Kidney epithelial cell (primary cell): ENCODE results near the gene GPR132. TPM values are rescaled to one million over a fixed set of nuclear protein-coding genes. Genes with fewer than 3 reads are reported as not detected.

ENCODE experiments used
- DNase-seq: peaks from one replicate; pipeline ENCODE4 v3.0.0-alpha.2; 2010; ENCODE audit warnings: low read depth
- H3K27me3 ChIP-seq: 2 replicates; pipeline ENCODE4 v1.6.0; 2011; ENCODE audit warnings: low read length; ENCODE audit not compliant: control insufficient read depth, insufficient read depth
- H3K36me3 ChIP-seq: 2 replicates; pipeline ENCODE4 v1.5.1; 2011; ENCODE audit warnings: low read length; ENCODE audit not compliant: control insufficient read depth, insufficient read depth
- H3K4me3 ChIP-seq: 2 replicates; pipeline ENCODE4 v1.5.1; 2011; ENCODE audit warnings: low read depth, mild to moderate bottlenecking, control low read depth, low read length
- total RNA-seq: library from RNA; depleted of rRNA; stranded (reverse); fragments of >200 nt; gene quantifications from 2 replicates; pipeline ENCODE4 v1.2.3, GENCODE V29; 2015
- TF ChIP-seq, protein P1 (sequence below): IDR thresholded peaks from 2 replicates; pipeline ENCODE4 v1.5.1; 2011; ENCODE audit warnings: mild to moderate bottlenecking, moderate library complexity, low read length, control low read depth, inconsistent platforms; ENCODE audit not compliant: insufficient read depth, poor library complexity, severe bottlenecking

Gene GPR132
- total RNA-seq, 1 donor from 2014 or later: 1.7 TPM

DNA sequence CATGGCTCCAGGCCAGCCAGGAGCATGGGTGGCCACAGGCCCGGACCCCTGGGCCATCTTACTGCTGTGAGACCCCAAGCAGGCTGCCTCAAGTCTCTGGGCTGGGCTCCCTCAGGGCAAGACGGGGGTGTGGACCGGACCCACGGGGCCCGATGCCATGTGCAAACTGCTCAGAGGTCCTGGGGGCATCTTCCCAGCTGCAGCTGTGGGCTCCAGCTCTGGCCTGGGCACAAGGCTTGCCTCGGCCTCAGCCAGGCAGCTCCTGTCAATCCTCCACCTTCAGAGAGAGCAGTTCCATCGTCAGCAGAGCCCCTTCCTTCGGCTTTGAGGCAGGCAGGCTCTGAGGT lies 12.4 kb upstream of the GPR132 start:
- TF ChIP-seq, protein P1, sequence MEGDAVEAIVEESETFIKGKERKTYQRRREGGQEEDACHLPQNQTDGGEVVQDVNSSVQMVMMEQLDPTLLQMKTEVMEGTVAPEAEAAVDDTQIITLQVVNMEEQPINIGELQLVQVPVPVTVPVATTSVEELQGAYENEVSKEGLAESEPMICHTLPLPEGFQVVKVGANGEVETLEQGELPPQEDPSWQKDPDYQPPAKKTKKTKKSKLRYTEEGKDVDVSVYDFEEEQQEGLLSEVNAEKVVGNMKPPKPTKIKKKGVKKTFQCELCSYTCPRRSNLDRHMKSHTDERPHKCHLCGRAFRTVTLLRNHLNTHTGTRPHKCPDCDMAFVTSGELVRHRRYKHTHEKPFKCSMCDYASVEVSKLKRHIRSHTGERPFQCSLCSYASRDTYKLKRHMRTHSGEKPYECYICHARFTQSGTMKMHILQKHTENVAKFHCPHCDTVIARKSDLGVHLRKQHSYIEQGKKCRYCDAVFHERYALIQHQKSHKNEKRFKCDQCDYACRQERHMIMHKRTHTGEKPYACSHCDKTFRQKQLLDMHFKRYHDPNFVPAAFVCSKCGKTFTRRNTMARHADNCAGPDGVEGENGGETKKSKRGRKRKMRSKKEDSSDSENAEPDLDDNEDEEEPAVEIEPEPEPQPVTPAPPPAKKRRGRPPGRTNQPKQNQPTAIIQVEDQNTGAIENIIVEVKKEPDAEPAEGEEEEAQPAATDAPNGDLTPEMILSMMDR: no peak
- DNase-seq: no peak
- Histone ChIP-seq H3K36me3 (no peaks in the 10 kb centered on the region), H3K4me3 (no peak overlapping the region), H3K27me3 (peaks cover 7% of the 10 kb centered on the region)

DNA sequence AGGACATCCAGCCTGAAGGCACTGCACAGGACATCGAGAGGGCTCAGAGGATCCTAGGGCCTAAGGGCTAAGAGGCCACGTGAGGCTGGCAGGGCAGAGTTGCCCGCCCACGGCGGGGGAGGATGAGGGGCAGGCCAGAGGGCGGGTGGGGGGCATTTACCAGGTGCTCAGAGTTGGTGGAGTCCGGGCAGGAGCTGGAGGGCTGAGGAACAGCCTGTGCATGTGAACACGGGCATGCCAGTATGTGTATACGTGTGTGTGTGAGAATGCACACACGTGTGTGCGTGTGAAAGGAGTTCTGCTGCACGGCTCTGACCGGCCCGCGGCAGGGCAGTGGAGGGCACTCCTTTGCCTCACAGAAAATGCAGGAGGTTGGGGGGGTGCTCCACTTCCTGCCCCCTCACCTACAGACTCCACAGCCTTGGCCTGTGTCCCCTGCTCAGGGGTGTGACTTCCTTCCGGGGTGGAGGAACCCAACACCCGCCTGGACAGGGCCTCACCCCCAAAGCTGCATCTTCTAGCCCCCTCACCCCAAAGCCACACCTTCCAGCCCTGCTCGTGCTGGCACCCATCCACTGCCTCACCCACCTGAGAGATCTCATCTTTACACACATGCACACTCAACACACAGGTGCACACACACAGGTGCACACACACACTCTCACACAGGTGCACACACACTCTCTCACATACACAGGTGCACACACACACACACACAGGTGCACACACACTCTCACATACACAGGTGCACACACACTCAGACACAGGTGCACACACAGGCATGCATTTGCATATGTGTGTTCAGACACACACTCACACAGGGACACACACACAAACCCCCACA lies 11.8 kb upstream of the GPR132 start:
- DNase-seq: no peak
- Histone ChIP-seq H3K36me3 (no peaks in the 10 kb centered on the region), H3K27me3 (peaks cover 7% of the 10 kb centered on the region), H3K4me3 (no peak overlapping the region)
- TF ChIP-seq, protein P1: no peak

DNA sequence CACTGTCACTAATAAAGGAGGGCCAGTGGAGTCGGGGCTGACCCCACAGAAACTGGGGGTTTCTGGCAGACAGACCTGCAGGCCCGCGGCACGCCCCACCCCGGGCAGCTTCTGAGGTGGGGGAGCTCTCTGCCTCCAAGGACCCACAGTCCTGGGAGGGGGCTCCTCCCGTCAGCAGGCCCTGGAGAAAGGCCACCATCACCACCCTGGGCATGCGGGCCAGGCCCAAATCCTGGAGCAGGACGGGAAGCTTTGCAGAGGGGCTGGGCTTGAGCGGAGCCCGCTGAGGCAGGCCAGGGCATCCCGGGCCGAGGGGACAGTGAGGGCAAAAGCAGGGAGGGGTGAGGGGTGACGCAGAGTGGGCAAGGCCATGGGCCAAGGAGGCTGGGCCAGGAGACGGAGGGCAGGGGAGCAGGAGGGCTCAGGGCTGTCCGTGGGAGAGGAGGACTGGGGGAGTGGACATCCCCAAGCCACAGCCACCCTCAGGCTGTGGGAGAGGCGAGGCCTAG lies 11.1 kb upstream of the GPR132 start:
- H3K27me3 ChIP-seq: peaks cover 7% of the 10 kb centered on the region

DNA sequence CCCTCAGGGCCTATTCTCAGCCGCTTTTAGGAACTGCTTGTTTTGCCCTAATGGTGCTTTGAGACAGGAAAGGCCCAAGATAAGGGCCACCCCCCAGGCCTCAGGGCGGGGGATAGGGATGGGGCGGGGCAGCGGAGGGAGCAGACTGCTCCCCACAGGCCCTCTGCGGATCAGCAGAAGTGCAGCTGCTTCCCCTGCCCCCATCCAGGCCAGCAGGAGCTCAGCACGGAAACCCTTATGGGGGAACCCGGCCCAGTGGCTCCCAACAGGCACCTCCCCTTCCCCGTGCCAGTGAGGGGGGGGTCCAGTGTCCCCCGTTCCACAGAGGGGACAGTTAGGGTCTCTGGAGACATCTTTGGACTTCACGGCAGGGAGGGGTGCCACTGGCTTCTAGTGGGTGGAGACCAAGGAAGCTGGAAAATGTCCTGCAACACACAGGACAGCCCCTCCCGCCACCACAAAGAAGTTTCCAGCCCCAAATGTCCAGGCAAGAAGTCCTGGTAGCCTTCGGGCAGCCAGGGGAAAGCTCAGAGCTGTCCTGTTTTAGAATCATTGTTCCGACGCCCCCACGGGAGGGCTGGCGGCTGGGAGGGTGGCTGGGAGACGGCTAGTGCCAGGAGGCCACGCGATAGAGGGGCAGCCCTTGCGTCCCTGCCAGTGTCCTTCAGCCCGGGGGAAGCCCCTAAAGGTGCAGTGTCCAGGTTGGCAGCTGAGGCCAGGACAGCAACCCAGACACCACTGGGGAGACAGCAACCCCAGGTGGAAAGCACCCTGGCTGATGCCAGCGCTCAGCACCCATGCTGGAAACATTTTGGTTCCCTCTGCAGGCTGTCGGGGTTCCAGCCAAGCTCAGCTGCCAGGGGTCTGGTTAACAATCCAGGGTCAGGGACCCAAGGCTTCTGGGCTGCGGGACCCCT lies 10.4 kb upstream of the GPR132 start:
- H3K27me3 ChIP-seq: peaks cover 7% of the 10 kb centered on the region
- no peaks in the 10 kb centered on the region for H3K36me3 ChIP-seq
- TF ChIP-seq, protein P1: no peak
- no peak for DNase-seq
- H3K4me3 ChIP-seq: no peak overlapping the region

More for the DNA sequence above, 11.1 kb upstream of the GPR132 start:
- H3K36me3 ChIP-seq: no peaks in the 10 kb centered on the region
- DNase-seq: no peak
- TF ChIP-seq, protein P1: no peak
- H3K4me3 ChIP-seq: no peak overlapping the region

- TF ChIP-seq, protein P1: no peak
- H3K36me3 ChIP-seq: no peaks in the 10 kb centered on the region
- no peak overlapping the region for H3K4me3 ChIP-seq
- no peak for DNase-seq
- peaks cover 7% of the 10 kb centered on the region for H3K27me3 ChIP-seq
These were observed 9.4 kb upstream of the GPR132 start for GRCh38 chr14:105074601-105075053.
